PC-3 (cell line): ENCODE measurements around the gene SEPTIN2. TPM values are rescaled to one million over a fixed set of nuclear protein-coding genes. Genes with fewer than 3 reads are reported as not detected.

Experiments used
- ATAC-seq: fragments of 200-7000 bp; cut with Tn5 transposase; 2 replicates; pipeline ENCODE4 v1.9.1; 2020; ENCODE audit warnings: mild to moderate bottlenecking, moderate library complexity
- BruUV-seq: library from RNA; stranded (reverse); fragments of 400-500 nt; replicated peaks from 2 replicates; lab custom pipeline; 2021; lab: Mats Ljungman, UMichigan
- CTCF ChIA-PET: fragments of 300-600 bp; sonication (Branson Sonifier 250); formaldehyde crosslinking; loops from one replicate; lab custom pipeline; 2022; ENCODE audit warnings: antibody characterized with exemption; lab: Charles Lee
- POLR2A ChIA-PET: fragments of 300-600 bp; sonication (Branson Sonifier 250); formaldehyde crosslinking; loops from one replicate; lab custom pipeline; 2022; ENCODE audit warnings: antibody characterized with exemption; ENCODE audit not compliant: unreplicated experiment; lab: Charles Lee
- DNase-seq: peaks from one replicate; pipeline ENCODE4 v3.0.0-alpha.2; 2015
- H2AFZ ChIP-seq: fragments of 300-600 bp; sonication (generic); 2 replicates; pipeline ENCODE4 v1.6.0; 2016; ENCODE audit warnings: antibody characterized with exemption, low read length
- H3F3A ChIP-seq: fragments of 300-600 bp; sonication (generic); one replicate; pipeline ENCODE4 v1.6.0; 2017; ENCODE audit warnings: antibody characterized with exemption, low read length, control low read depth, mild to moderate bottlenecking; ENCODE audit not compliant: unreplicated experiment
- H3K27ac ChIP-seq: fragments of 300-600 bp; sonication (generic); 2 replicates; pipeline ENCODE4 v1.5.1; 2016; ENCODE audit warnings: mild to moderate bottlenecking, low read length
- H3K27me3 ChIP-seq: fragments of 300-600 bp; sonication (generic); 2 replicates; pipeline ENCODE4 v1.6.1; 2016; ENCODE audit warnings: low read length, mixed read lengths
- H3K36me3 ChIP-seq: fragments of 300-600 bp; sonication (generic); 2 replicates; pipeline ENCODE4 v1.6.1; 2016; ENCODE audit warnings: low read depth, mixed run types, low read length, mixed read lengths
- H3K4me1 ChIP-seq: fragments of 300-600 bp; sonication (generic); 2 replicates; pipeline ENCODE4 v1.5.1; 2016; ENCODE audit warnings: low read length; ENCODE audit not compliant: insufficient read depth
- H3K4me2 ChIP-seq: fragments of 300-600 bp; sonication (generic); 2 replicates; pipeline ENCODE4 v1.6.0; 2016; ENCODE audit warnings: low read length
- H3K4me3 ChIP-seq: fragments of 300-600 bp; sonication (generic); 2 replicates; pipeline ENCODE4 v1.5.1; 2016; ENCODE audit warnings: mild to moderate bottlenecking, low read length, mixed read lengths
- H3K79me2 ChIP-seq: fragments of 300-600 bp; sonication (generic); 2 replicates; pipeline ENCODE4 v1.6.1; 2017; ENCODE audit warnings: low read length, mixed read lengths
- H3K9ac ChIP-seq: fragments of 300-600 bp; sonication (generic); 2 replicates; pipeline ENCODE4 v1.6.0; 2016; ENCODE audit warnings: mild to moderate bottlenecking, low read length
- H3K9me2 ChIP-seq: fragments of 300-600 bp; sonication (generic); replicated peaks from 2 replicates; pipeline ENCODE4 v1.6.1; 2016; ENCODE audit warnings: mixed run types, low read length, mixed read lengths
- H3K9me3 ChIP-seq: fragments of 300-600 bp; sonication (generic); 2 replicates; pipeline ENCODE4 v1.6.1; 2016; ENCODE audit warnings: low read length, mixed read lengths
- H4K20me1 ChIP-seq: fragments of 300-600 bp; sonication (generic); 2 replicates; pipeline ENCODE4 v1.6.1; 2016; ENCODE audit warnings: low read length, mixed read lengths
- EZH2 ChIP-seq: fragments of 300-600 bp; sonication (generic); IDR thresholded peaks from one replicate; pipeline ENCODE4 v1.6.1; 2017; ENCODE audit warnings: antibody characterized with exemption, mild to moderate bottlenecking, low read length; ENCODE audit not compliant: unreplicated experiment
- EZH2phosphoT487 ChIP-seq: fragments of 300-600 bp; sonication (generic); IDR thresholded peaks from 2 replicates; pipeline ENCODE4 v1.6.1; 2018; ENCODE audit warnings: mild to moderate bottlenecking, antibody characterized with exemption, low read length, borderline replicate concordance
- intact Hi-C: fragments of 100-400 bp; cut with micrococcal nuclease; formaldehyde crosslinking; loops from 2 replicates; pipeline ENCODE4 v1.9.0; 2023
- total RNA-seq: library from RNA; depleted of rRNA; stranded (reverse); fragments of >200 nt; gene quantifications from 2 replicates; pipeline ENCODE4 v1.2.3, GENCODE V29; 2014
- TF ChIP-seq, protein P1 (sequence below): fragments of 300-600 bp; sonication (generic); conservative IDR thresholded peaks from 2 replicates; pipeline ENCODE4 v1.5.1; 2017; ENCODE audit warnings: antibody characterized with exemption, low read depth, mild to moderate bottlenecking, low read length

SEPTIN2 gene
- total RNA-seq, 1 experiment from 2014 or later = 185 TPM

DNA sequence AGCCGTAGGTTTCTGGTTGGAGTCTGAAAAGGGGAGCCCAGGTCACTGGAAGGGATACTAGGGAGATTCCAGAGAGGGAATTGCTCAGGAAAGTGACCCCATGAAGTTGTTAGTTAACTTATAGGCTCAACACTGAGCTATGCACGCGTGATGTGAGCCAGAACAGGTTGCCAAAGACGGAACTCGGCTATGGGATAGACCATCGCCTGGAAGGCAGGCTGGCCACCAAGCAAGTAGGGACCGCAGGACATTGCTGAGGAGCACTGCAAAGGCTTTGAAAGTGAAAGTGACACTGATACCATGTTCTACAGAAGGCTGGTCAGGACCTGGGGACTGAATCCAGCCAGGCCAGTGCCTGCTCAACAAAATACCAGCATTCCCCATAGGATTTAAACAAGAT lies 47.7 kb downstream of the SEPTIN2 start:
- intact Hi-C loops = no loop called here
- Histone ChIP-seq H4K20me1 (peaks cover 28% of the 10 kb centered on the region), H3K27ac (no peak overlapping the region), H2AFZ (no peak overlapping the region), H3K4me3 (no peak overlapping the region), H3K36me3 (no peaks in the 10 kb centered on the region; the same call in 1 of the 2 replicates), H3K27me3 (no peaks in the 10 kb centered on the region), H3K4me2 (no peak overlapping the region), H3K9me3 (no peaks in the 10 kb centered on the region), H3K9me2 (no peaks in the 10 kb centered on the region), H3K79me2 (peaks cover 83% of the 10 kb centered on the region), H3K4me1 (peaks cover 3% of the 10 kb centered on the region), H3F3A (no peaks in the 10 kb centered on the region), H3K9ac (no peak overlapping the region)
- CTCF ChIA-PET = no interaction called here
- no peak for ATAC-seq
- no TSS peak for BruUV-seq
- DNase-seq = no peak
- TF ChIP-seq, protein P1, sequence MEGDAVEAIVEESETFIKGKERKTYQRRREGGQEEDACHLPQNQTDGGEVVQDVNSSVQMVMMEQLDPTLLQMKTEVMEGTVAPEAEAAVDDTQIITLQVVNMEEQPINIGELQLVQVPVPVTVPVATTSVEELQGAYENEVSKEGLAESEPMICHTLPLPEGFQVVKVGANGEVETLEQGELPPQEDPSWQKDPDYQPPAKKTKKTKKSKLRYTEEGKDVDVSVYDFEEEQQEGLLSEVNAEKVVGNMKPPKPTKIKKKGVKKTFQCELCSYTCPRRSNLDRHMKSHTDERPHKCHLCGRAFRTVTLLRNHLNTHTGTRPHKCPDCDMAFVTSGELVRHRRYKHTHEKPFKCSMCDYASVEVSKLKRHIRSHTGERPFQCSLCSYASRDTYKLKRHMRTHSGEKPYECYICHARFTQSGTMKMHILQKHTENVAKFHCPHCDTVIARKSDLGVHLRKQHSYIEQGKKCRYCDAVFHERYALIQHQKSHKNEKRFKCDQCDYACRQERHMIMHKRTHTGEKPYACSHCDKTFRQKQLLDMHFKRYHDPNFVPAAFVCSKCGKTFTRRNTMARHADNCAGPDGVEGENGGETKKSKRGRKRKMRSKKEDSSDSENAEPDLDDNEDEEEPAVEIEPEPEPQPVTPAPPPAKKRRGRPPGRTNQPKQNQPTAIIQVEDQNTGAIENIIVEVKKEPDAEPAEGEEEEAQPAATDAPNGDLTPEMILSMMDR = no peak
- TF ChIP-seq EZH2 (no peak), EZH2phosphoT487 (no peak)
- POLR2A ChIA-PET = no interaction called here

DNA sequence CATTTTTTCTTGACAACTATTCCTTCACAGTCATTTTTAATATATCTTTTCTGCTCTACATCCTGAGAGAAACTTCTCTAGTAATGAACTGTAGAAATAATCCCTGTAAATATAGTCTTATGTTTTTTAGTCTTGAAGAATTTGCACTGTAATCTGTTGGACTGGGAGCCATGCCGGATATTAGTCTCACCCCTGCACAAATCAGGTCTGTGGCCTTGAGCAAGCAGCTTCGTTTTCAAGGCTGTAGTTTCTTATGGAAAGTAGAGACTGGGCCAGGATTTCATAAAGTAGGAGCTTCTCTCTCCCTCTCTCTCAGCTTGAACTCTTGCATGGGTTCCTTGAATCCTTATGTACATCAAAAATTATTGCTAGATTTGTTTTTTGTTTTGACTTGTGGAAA lies 49.1 kb downstream of the SEPTIN2 start:
- H3K27ac ChIP-seq = no peak overlapping the region
- BruUV-seq = no TSS peak
- peaks cover 18% of the 10 kb centered on the region for H4K20me1 ChIP-seq
- no peaks in the 10 kb centered on the region for H3K9me3 ChIP-seq
- no peaks in the 10 kb centered on the region; the same call in 1 of the 2 replicates for H3K36me3 ChIP-seq
- no peak overlapping the region for H3K4me2 ChIP-seq
- H3K79me2 ChIP-seq = peaks cover 83% of the 10 kb centered on the region
- TF ChIP-seq EZH2phosphoT487 (no peak), EZH2 (no peak)
- TF ChIP-seq, protein P1 = no peak
- H3K27me3 ChIP-seq = no peaks in the 10 kb centered on the region
- H3F3A ChIP-seq = no peaks in the 10 kb centered on the region
- CTCF ChIA-PET = no interaction called here
- H2AFZ ChIP-seq = no peak overlapping the region
- intact Hi-C loops = no loop called here
- H3K4me1 ChIP-seq = peaks cover 14% of the 10 kb centered on the region
- H3K9ac ChIP-seq = no peak overlapping the region
- DNase-seq (no peak), ATAC-seq (no peak)
- no peaks in the 10 kb centered on the region for H3K9me2 ChIP-seq
- H3K4me3 ChIP-seq = no peak overlapping the region
- POLR2A ChIA-PET = no interaction called here

DNA sequence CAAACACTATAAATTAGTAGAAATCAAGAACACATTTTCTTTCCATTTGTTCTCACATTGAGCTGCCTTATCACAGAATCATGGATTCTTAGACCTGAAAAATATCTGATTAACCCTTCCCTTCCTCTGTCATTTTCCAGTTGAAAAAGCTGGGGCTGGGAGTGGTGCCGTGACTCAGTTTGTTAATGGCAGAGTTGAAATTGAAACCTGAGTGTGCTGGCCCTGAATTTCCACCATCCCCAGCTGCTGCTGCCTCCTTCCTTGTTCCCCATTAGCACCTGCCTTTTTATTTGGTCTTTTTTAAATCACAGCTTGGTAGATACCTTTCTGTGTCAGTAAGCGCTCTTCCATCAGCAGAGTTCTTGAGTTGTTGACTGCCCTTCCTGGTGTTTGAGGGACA lies 51.0 kb downstream of the SEPTIN2 start:
- ATAC-seq (no peak), DNase-seq (no peak)
- no TSS peak for BruUV-seq
- no peak overlapping the region for H2AFZ ChIP-seq
- H3K4me2 ChIP-seq = no peak overlapping the region
- H3K27ac ChIP-seq = no peak overlapping the region
- no peaks in the 10 kb centered on the region for H3F3A ChIP-seq
- TF ChIP-seq EZH2 (no peak), EZH2phosphoT487 (no peak)
- TF ChIP-seq, protein P1 = no peak
- peaks cover 82% of the 10 kb centered on the region for H3K79me2 ChIP-seq
- ChIA-PET POLR2A (no interaction called here), CTCF (no interaction called here)
- 0 out of 2 replicates have a peak, but pooled peaks cover 11% of the 10 kb centered on the region for H4K20me1 ChIP-seq
- H3K9me2 ChIP-seq = no peaks in the 10 kb centered on the region
- intact Hi-C loops = no loop called here
- no peaks in the 10 kb centered on the region; the same call in 1 of the 2 replicates for H3K36me3 ChIP-seq
- H3K9ac ChIP-seq = no peak overlapping the region
- no peaks in the 10 kb centered on the region for H3K27me3 ChIP-seq
- H3K4me3 ChIP-seq = no peak overlapping the region
- H3K4me1 ChIP-seq = peaks cover 14% of the 10 kb centered on the region
- H3K9me3 ChIP-seq = no peaks in the 10 kb centered on the region
